Stimulated activated CD4-positive, alpha-beta T cell treated with anti-CD3 and anti-CD28 coated beads, Interleukin-15, amount 100 ng/mL, for 24 hours (primary cell): Measurements from ENCODE around the gene ATL1.
A peak's percentile ranks its signal among the peaks of the same experiment; 100 is the strongest.
"Not testable (repeated sequence)": the region's sequence is repeated elsewhere in the genome, so short reads cannot be mapped to it uniquely, and the experiment has no call there.

Experiments
- DNase-seq: peaks from one replicate; pipeline ENCODE4 v3.0.0-alpha.2; 2020

Gene ATL1

DNA sequence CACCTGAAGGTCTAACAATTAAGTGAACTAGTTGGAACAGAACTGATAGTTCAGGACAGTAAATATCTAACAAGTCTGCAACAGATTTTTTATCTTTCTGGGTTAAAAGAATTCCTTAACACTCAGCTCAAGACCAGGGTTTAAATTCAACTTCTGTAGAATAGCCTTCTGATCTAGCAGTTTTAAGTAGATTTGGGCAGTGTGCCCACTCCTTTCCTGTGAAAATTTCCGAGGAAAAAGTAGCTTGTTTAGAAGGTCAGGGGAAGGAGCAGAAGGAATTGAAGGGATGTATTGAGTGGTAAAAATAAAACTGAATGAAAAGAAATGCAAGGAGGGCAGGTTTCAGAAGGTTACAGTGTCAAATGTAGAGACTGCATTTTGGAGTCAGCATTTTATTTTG is 45.8 kb downstream of the ATL1 start:
- DNase-seq: no peak

DNA sequence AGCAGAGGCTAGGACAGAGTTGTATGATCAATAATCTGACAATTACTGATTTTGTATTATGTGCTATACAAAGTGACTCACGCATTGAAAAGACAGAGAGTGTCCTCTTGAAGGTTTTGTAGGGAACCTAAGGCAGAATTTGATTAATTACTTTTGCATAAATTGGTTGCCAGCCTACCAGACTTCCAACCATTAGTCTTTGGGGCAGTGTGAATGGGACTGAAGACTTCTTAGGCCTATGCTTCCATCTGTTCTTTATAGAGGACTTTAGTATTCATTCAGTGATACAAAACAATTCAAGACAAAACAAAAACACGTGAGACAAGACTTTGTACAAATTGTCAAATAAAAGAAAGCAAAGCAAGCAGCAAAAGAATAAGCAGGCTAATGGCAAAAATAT is 46.5 kb downstream of the ATL1 start:
- no peak for DNase-seq

DNA sequence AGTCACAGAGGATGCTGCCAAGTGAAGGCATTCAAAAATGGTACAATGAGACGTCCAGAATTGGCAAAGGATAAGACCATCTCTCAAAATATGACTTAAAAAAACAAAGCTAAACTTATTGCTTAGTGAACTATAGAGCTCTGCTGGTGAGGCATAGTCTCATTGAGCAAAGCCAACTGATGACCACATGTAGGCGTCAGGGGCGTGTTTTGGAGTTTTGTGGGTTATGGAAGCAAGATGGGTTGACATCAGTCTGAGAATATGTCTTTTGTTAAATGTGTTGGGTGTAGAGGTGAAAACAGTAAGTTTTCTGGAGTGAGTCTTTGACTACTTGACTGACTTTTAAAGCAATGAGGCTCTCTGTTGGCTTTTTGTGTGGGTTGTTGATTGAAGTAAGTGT is 47.2 kb downstream of the ATL1 start:
- DNase-seq: peak; percentile 55

DNA sequence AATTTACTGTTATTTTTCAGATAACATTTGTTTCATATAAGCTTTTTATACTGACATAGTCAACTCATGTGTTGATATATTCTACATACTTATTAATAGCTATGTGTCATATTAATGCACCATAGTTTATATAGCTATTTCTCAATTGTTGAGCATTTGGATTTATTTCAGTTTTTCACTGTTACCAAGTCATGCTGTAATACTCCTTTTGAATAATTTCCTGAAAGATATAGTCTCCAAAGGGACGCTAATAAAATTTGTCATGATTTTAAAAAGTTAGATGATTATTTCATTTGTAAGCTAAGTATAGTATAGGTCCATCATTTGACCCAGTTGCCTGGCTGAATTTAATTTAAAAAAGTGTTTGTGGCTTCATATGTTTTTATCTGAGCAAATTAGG is 47.8 kb downstream of the ATL1 start:
- no peak for DNase-seq

DNA sequence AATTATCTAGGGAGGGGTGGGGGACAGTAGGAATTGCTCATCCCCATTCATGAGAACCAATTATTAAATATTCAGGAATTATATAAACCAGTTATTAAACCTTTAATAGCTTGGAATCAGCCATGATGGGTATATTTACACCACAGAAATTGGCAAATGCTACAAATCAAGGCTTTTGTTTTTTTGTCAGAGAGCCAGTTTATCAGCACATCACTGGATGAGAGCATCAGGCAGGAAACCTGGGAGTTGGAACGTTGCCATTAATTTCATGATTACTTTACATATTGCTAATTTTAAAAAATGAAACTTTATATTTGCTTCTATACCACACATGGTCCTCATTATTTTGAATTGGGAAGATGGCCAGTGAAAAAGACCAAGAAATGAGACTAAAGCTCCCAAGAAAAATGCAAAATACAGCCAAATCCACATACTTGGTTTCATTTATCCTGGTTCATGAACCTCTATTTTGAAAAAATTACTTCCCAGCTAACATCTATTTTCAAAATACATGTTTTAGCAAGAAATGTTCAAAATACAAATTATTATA is 48.4 kb downstream of the ATL1 start:
- no peak for DNase-seq

DNA sequence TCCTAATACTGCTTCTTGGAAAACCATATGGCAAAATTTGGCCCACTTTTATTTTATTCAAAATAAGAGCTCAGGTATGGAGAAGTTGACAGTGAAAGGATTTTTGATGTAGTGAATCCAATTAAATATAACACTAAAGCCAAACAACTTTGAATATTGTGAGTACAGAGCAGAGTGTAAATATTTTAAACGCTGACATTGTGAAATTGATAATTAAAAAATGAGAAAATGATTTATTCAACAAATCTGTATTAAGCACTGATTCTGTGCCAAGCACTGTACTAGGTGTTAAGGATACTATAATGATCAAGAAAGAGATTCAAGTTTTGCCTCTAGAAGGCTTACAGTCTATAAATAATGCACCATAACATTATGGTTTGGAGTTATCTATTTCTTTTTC is 50.5 kb downstream of the ATL1 start:
- DNase-seq: no peak

DNA sequence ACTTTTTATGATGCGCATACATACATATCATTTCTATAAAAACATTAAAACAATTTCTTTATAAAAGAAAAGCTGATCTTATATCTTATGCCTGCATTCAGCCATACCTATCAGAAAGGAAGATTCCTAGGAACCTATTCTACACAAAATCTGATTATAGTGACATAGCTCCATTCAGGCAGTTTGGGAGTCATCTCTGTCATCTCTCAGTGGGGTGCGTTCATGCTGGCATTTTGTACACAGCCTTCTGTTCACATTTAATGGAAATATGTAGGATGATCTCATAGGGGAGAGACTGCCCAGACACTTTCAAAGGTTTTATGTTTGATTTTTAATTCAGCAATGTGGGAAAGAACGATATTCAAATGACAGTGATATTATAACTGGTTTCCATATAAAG is 52.9 kb downstream of the ATL1 start:
- no peak for DNase-seq

DNA sequence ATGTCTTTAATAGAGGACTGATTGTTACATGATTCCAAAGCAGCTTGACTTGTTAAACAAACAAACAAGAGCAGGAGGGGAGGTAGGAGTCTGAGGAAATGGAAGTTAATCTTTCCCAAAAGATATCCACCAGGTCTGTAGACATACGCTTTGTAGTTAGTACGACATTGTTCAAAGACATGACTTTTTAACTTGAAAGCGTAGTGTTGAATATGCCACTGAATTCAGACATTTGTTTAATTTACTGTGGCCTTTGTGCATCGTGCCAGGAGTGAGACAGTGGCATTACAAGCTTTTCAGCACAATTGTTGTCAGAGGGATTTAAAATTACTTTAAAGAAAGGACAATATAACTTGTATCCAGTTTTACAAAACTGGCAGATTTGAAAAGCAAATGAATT is 55.1 kb downstream of the ATL1 start:
- no peak for DNase-seq

DNA sequence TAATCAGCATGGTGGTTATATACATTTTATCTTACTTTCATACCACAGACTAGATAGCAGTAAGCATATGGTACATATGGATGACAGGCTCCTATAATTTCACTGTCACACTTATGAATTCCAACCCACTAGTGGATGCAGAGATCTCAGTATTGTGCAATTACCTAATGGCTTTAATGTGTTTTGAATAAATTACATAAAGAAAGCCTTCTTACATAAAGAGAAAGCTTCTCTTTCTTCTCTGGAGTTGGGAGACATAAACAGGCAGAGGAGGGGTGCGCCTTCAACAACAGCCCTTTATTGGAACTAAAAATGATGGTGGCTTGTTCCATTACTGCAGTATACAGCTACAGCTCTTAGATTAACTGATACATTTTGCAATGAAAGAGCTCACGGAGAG is 55.6 kb downstream of the ATL1 start:
- no peak for DNase-seq

DNA sequence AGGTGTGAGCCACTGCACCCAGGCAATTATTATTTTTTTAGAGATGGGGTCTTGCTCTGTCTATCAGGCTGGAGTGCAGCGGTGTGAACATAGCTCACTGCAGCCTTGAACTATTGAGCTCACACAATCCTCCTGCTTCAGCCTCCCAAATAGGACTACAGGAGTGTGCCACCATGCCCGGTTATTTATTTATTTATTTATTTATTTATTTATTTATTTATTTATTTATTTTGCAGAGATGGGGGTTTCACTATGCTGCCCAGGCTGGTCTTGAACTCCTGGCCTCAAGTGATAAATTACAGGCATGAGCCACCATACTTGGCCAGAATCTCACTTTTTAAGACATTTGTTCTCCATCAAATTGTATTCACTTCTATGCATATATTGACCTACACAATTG is 56.3 kb downstream of the ATL1 start:
- DNase-seq: no peak

DNA sequence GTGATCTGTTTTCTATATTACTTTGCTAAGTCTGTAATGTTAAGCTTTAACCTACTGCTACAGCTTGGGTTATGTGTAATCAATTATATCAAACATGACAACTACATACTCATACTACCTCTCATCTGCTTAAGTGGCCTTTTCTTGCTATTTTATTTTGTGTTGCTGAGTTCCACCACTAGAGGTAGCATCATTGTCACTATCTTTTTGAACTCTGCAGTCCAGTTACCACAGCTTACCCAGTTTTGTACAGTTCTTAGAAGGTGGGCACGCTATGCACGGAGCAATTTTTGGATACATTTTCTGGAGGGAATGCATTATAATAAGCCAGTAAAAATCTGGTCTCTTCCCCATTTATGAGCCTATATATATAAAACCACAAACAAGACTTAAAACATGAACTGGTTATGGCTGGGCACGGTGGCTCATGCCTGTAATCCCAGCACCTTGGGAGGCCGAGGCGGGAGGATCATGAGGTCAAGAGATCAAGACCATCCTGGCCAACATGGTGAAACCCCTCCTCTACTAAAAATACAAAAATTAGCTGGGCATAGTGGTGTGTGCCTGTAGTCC is 59.7 kb downstream of the ATL1 start:
- DNase-seq: no peak

DNA sequence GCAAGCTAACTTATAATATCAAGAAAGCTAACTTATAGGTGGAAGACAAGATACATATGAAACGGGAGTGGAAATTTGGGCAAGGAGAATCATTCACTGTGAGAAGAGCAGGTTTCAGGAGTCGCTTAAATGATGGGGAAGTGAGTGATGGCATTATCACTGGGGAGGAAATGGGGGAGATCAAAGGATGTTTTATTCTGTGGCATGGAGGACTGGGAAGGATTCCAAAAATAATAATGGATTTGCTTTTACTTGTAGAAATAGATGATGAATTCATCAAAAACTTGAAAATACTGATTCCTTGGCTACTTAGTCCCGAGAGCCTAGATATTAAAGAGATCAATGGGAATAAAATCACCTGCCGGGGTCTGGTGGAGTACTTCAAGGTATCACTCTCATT is 60.4 kb downstream of the ATL1 start:
- no peak for DNase-seq

DNA sequence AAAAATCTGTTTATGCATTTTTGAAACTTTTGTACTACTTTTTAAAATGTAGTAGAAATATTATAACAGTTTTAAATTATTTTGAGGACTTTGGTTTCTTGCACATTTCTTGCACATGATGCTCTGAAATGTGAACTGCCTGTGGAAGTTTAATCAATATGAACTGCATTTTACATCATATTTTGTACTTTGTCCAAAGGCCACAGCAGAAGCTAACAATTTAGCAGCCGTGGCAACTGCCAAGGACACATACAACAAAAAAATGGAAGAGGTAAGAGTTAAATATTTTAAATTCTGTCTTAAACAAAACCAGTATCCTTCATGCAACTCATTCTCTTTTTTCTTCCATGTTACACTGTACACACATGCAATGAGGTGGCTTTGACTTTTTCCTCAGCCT is 63.0 kb downstream of the ATL1 start:
- DNase-seq: no peak

DNA sequence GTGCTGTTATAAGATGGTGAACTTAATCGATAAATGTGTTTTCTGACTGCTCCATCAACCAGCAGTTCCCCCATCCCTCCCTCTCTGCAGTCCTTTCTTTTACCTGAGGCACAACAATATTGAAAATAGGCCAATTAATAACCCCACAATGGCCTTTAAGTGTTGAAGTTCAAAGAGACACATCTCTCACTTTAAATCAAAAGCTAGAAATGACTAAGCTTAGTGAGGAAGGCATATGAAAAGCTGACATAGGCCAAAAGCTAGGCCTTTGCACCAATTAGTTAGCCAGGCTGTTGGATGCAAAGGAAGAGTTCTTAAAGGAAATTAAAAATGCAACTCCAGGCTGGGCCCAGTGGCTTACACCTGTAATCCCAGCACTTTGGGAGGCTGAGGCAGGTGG is 64.5 kb downstream of the ATL1 start:
- DNase-seq: no peak

DNA sequence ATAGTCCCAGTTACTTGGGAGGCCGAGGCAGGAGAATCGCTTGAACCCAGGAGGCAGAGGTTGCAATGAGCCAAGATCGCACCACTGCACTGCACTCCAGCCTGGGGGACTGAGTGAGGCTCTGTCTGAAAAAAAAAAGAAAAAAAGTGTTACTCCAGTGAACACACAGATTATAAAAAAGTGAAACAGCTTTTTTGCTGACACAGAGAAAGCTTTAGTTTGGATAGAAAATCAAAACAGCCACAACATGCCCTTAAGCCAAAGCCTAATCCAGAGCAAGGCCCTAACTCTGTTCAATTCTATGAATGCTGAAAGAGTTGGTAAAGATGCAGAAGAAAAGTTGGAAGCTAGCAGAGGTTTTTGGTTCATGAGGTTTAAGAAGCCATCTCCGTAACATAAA is 65.0 kb downstream of the ATL1 start:
- DNase-seq: not testable (repeated sequence)

DNA sequence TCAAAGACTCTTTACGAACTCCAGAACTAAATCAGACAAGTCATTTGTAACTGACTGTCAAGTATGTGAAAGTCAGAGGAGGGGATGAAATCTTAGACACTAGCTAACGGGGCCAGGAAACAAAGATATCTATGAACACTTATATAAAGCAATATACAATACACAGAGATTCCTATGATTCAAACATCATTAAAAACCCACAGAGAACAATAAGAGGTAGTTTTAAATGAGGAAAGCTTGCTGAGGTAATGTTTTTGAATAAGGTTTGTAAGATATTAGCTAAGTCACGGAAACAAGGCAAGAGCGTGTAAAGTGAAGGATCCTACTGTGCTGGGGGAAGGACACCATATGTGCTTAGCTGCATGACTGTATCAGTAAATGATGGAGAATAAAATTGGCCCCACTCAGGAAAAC is 71.5 kb downstream of the ATL1 start:
- no peak for DNase-seq

DNA sequence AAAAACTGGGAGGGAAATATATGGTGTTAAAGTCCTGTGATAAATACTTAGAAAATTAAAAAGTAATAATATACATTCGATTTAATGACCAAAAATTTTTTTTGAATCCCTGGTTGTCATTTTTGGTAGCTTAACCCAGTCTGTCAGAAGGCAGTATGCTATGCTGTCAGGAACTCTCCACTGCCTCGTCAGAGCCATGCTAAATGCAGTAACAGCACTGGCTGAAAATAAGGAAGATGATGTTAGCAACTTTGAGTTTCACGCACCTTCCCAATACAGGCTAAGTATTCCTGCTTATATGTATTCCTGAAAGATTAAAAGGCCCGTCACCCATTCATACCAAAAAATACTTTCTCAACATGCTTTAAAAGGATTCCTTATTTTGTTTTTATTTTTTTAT is 74.0 kb downstream of the ATL1 start:
- no peak for DNase-seq

DNA sequence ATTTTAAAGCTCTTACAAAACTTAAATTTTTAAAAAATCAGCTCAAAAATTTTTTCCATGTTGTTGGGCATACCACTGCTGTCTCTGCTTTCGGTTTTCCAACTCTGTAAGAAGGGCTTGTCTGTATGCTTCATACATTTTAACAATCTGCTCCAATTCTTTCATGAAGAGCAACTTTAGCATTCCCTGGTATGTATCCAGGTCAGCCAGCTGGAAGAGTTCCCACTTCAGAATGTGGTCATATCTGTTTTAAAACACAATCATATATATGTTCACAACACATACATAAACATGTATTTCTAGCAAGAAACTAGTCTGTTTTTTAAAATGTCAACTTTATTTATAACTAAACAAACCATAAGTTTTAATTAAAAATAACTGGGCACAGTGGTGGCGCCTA is 75.2 kb downstream of the ATL1 start:
- DNase-seq: no peak

DNA sequence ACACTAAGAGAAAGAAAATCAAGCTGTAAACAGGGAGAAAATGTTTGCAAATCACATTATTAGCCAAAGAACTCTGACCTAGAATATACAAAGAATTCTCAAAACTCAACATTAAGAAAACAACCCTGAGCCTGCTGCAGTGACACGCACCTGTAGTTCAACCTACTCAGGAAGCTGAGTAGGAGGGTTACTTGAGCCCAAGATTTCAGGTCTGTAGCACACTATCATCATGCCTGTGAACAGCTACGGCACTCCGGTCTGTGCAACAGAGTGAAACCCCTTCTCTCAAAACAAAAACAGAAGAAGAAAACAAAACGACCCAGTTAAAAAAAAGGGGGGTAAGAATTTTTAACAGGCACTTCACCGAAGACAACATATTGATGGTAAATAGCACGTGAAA is 87.3 kb downstream of the ATL1 start:
- no peak for DNase-seq

DNA sequence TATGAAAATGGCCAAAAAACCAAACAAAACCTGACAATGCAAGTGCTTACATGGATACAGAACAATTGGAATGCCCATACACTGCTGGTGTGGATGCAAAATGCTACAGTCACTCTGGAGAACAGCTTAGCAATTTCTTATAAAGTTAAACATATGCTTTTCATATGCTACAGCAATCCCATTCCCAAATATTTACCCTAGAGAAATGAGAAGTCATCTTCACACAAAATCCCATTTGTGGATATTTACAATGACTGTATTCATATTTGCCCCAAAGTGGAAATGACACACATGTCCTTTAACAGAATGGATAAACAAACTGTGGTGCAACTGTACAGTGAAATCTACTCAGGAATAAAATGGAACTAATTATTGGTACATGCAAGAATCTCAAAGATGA is 87.8 kb downstream of the ATL1 start:
- DNase-seq: no peak

DNA sequence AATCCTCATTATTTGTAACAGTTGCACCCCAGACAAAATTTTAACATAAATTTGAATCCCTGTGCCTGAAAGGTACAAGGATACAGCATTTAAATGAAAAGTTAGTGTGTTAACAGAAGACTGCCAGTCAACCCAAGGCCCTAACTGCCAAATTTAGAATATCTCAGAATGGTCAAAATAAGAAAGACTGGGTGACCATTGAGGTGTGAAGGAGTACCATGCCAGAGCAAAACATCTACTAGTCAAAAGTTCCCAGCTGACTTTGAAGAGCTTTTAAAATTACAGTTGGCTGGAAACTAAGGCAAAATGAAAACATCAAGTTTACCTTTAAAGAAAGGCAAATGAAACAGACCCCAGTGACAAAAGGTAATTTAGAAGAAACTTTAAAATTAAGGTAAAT is 89.7 kb downstream of the ATL1 start:
- no peak for DNase-seq

DNA sequence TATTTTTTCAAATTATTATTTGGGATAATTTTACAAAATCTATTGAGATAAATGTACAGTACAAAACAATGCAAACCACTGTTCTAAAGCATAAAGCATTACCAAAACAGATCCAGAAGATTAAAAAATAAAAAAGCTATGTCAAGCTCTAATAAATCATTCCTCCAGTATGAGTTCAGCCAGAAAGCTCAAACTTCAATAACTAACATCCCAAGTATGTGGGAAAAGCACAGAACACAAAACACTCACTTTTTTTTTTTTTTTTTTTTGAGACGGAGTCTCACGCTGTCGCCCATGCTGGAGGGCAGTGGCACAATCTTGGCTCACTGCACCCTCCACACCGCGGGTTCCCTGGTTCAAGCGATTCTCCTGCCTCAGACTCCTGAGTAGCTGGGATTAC is 96.8 kb downstream of the ATL1 start:
- no peak for DNase-seq

DNA sequence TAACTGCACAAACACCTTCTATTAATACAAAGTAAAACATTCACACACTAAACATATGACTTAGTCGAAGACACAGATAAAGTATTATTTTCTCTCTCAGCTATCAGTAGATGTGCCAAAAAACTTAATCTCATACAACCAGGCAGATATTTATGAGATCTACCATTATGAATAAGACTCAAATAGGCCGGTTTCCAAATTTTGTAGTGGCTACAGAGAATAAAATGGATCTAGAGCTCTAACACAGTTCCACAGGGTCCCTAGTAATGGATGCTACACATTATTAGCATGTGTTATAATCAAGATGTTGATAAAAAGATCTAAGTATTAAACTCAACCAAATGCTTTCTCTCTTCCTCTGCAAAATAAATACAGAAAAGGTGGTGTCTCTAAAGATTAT is 97.8 kb downstream of the ATL1 start:
- DNase-seq: no peak

DNA sequence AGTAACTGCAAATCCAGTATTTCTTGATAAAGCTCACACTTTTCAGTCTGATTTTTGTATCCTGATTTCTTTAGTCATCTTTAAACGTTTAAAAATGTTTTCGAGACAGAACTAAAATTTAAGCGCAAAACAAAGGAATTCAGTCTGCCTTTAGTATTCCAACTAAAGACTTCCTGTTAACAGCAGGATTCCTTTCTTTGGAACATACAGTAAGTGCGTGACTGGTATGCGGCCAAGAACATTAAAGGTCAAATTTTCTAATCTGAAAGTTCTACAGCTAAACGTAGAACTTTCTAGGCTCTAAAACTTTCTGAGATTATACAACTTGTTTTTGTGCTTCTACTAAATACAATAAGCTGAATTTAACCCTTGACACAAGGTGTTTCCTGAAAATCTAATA is 98.3 kb downstream of the ATL1 start:
- no peak for DNase-seq

DNA sequence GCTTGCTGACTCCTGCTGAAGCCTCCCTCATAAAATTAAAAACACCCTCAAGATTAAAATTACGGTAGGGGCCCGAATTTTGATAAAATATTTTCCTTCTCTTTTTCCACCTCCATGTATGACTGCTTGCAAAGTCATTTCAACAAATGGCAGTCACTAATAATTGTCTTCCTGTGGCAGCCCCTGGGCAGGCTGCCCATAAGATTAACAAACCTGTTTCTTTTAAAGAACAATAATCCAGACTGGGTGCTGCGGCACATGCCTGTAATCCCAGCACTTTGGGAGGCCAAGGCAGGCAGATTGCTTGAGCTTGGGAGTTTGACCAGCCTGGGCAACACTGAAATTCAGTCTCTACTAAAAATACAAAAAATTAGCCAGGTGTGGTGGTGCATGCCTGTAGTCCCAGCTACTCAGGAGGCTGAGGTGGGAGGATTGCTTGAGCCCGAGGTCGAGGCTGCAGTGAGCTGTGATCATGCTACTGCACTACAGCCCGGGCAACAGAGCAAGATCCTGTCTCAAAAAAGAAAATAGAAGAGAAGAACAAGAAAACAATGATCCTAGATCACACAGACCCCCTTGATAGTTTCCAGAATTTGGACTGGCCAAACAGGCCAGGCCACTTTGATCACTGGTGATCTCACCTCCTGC is 99.5 kb downstream of the ATL1 start:
- no peak for DNase-seq
